WTC11 (cell line): Measurements from ENCODE around the gene PSENEN.

ENCODE experiments used
- CBFB ChIP-seq: sonication (generic); formaldehyde crosslinking; IDR thresholded peaks from 2 replicates; pipeline ENCODE4 v1.8.1; 2022; ENCODE audit warnings: mild to moderate bottlenecking, low read depth, missing genetic modification reagents
- CTCF ChIP-seq: fragments of 200-600 bp; IDR thresholded peaks from 2 replicates; pipeline ENCODE4 v1.8.0; 2022; ENCODE audit warnings: antibody characterized with exemption
- ELF4 ChIP-seq: sonication (generic); formaldehyde crosslinking; IDR thresholded peaks from 2 replicates; pipeline ENCODE4 v1.8.1; 2022; ENCODE audit warnings: low read depth, mild to moderate bottlenecking, moderate library complexity, missing genetic modification reagents
- JUN ChIP-seq: sonication (generic); formaldehyde crosslinking; IDR thresholded peaks from 2 replicates; pipeline ENCODE4 v1.8.0; 2023; ENCODE audit warnings: mild to moderate bottlenecking, missing genetic modification reagents
- ZNF532 ChIP-seq: fragments of 250-450 bp; sonication (Bioruptor Pico); IDR thresholded peaks from 2 replicates; pipeline ENCODE4 v1.9.0; 2021; ENCODE audit warnings: mild to moderate bottlenecking, borderline replicate concordance

GRCh38 chr19:35785339-35785627, 39.8 kb downstream of the PSENEN start:
- TF ChIP-seq CTCF (no peak), ZNF532 (no peak), CBFB (CRISPR knock-in tag) (no peak), JUN (CRISPR knock-in tag) (no peak), ELF4 (no peak)
